ENCODE results near the gene MARCHF3.
A peak's percentile ranks its signal among the peaks of the same experiment; 100 is the strongest.
"Not testable (repeated sequence)": the region's sequence is repeated elsewhere in the genome, so short reads cannot be mapped to it uniquely, and the experiment has no call there.

The MARCHF3 gene

GRCh38 chr5:126948011-126948355 lies 82.4 kb downstream of the MARCHF3 start:
- DNase-seq = no peak

GRCh38 chr5:126947146-126948010 lies 83.0 kb downstream of the MARCHF3 start:
- DNase-seq = no peak

- not testable (repeated sequence) for DNase-seq
Measured at GRCh38 chr5:126942908-126943307, 87.5 kb downstream of the MARCHF3 start.

GRCh38 chr5:126941403-126941802 lies 89.0 kb downstream of the MARCHF3 start:
- no peak for DNase-seq

- peak; percentile 13 for DNase-seq
Measured at GRCh38 chr5:126939887-126940286, 90.5 kb downstream of the MARCHF3 start.

- DNase-seq = peak; percentile 80
Measured at GRCh38 chr5:126938466-126938865, 91.9 kb downstream of the MARCHF3 start.

- no peak for DNase-seq
Measured at GRCh38 chr5:126937771-126938170, 92.6 kb downstream of the MARCHF3 start.

GRCh38 chr5:126936775-126937418 lies 93.5 kb downstream of the MARCHF3 start:
- DNase-seq = no peak

- DNase-seq = no peak
Measured at GRCh38 chr5:126931963-126932660, 98.2 kb downstream of the MARCHF3 start.

- no peak for DNase-seq
Measured at GRCh38 chr5:126928041-126928440, 102.3 kb downstream of the MARCHF3 start.

GRCh38 chr5:126927429-126927828 lies 102.9 kb downstream of the MARCHF3 start:
- DNase-seq = no peak

- no peak for DNase-seq
Measured at GRCh38 chr5:126926187-126926586, 104.2 kb downstream of the MARCHF3 start.

- DNase-seq = no peak
Measured at GRCh38 chr5:126925482-126925881, 104.9 kb downstream of the MARCHF3 start.

GRCh38 chr5:126924331-126925033 lies 105.9 kb downstream of the MARCHF3 start:
- DNase-seq = no peak

GRCh38 chr5:126921241-126922091 lies 108.9 kb downstream of the MARCHF3 start:
- DNase-seq = no peak

GRCh38 chr5:126920291-126920690 lies 110.1 kb downstream of the MARCHF3 start:
- DNase-seq = no peak

- DNase-seq = no peak
Measured at GRCh38 chr5:126919566-126919965, 110.8 kb downstream of the MARCHF3 start.

GRCh38 chr5:126918615-126918957 lies 111.8 kb downstream of the MARCHF3 start:
- no peak for DNase-seq

- DNase-seq = peak; percentile 22
Measured at GRCh38 chr5:126917918-126918614, 112.3 kb downstream of the MARCHF3 start.

- DNase-seq = no peak
Measured at GRCh38 chr5:126915496-126915895, 114.9 kb downstream of the MARCHF3 start.

GRCh38 chr5:126914801-126915436 lies 115.4 kb downstream of the MARCHF3 start:
- DNase-seq = no peak

All from fibroblast of skin of back (primary cell).